Measurements from ENCODE around the gene ISYNA1.

- TF ChIP-seq CTCF (IDR thresholded peaks at IDR 0.05 in 4 of 5, conservative IDR thresholded peaks at IDR 0.05 in 1 of 5), result no peak
- no peak for TF ChIP-seq POLR2A (IDR thresholded peaks at IDR 0.05)
These were observed 27.5 kb upstream of the ISYNA1 start for GRCh38 chr19:18465214-18465963.
